ENCODE measurements around the gene HIVEP3.

HIVEP3 gene

GRCh38 chr1:41812453-41812852, 106.3 kb downstream of the HIVEP3 start:
- no peaks in the 10 kb centered on the region for H3K36me3 ChIP-seq (ENCODE audit: insufficient read depth, low read length)
- no peak overlapping the region for H2AFZ ChIP-seq (ENCODE audit: low read length)
- H3K9me2 ChIP-seq (ENCODE audit: low read depth, low read length) = no peaks in the 10 kb centered on the region
- no peaks in the 10 kb centered on the region for H3F3A ChIP-seq (ENCODE audit: insufficient read depth, low read length)
- TF ChIP-seq CTCF (IDR thresholded peaks at IDR 0.05; ENCODE audit: low read length) = no peak
- TF ChIP-seq EZH2 (IDR thresholded peaks at IDR 0.05; ENCODE audit: borderline replicate concordance, low read length) = no peak
- H3K9ac ChIP-seq (ENCODE audit: low read length) = no peak overlapping the region
- H3K4me2 ChIP-seq (ENCODE audit: low read length) = no peak overlapping the region
- no peak overlapping the region for H3K4me3 ChIP-seq (ENCODE audit: low read depth, low read length, poor library complexity, severe bottlenecking)
- no peaks in the 10 kb centered on the region for H3K9me3 ChIP-seq (ENCODE audit: low read length)
- H4K20me1 ChIP-seq (ENCODE audit: insufficient read depth, low read length) = no peaks in the 10 kb centered on the region
- H3K27me3 ChIP-seq (ENCODE audit: insufficient read depth, low read length) = peaks cover 6% of the 10 kb centered on the region; the same call in 1 of the 2 replicates
- H3K27ac ChIP-seq (ENCODE audit: low read depth, low read length, poor library complexity, severe bottlenecking) = no peak overlapping the region
- H3K4me1 ChIP-seq (ENCODE audit: insufficient read depth, low read length, severe bottlenecking) = no peaks in the 10 kb centered on the region
- H3K79me2 ChIP-seq (ENCODE audit: insufficient read depth, low read length) = no peaks in the 10 kb centered on the region

- no peaks in the 10 kb centered on the region for H3K79me2 ChIP-seq (ENCODE audit: insufficient read depth, low read length)
- no peaks in the 10 kb centered on the region for H3K9me3 ChIP-seq (ENCODE audit: low read length)
- H3F3A ChIP-seq (ENCODE audit: insufficient read depth, low read length) = no peaks in the 10 kb centered on the region
- no peaks in the 10 kb centered on the region for H4K20me1 ChIP-seq (ENCODE audit: insufficient read depth, low read length)
- no peaks in the 10 kb centered on the region for H3K4me1 ChIP-seq (ENCODE audit: insufficient read depth, low read length, severe bottlenecking)
- H3K9me2 ChIP-seq (ENCODE audit: low read depth, low read length) = no peaks in the 10 kb centered on the region
- H3K27me3 ChIP-seq (ENCODE audit: insufficient read depth, low read length) = peaks cover 6% of the 10 kb centered on the region; the same call in 1 of the 2 replicates
- no peak overlapping the region for H3K27ac ChIP-seq (ENCODE audit: low read depth, low read length, poor library complexity, severe bottlenecking)
- H2AFZ ChIP-seq (ENCODE audit: low read length) = no peak overlapping the region
- TF ChIP-seq EZH2 (IDR thresholded peaks at IDR 0.05; ENCODE audit: borderline replicate concordance, low read length) = no peak
- TF ChIP-seq CTCF (IDR thresholded peaks at IDR 0.05; ENCODE audit: low read length) = peak; percentile 82
- H3K36me3 ChIP-seq (ENCODE audit: insufficient read depth, low read length) = no peaks in the 10 kb centered on the region
- H3K4me3 ChIP-seq (ENCODE audit: low read depth, low read length, poor library complexity, severe bottlenecking) = no peak overlapping the region
- no peak overlapping the region for H3K9ac ChIP-seq (ENCODE audit: low read length)
- H3K4me2 ChIP-seq (ENCODE audit: low read length) = no peak overlapping the region
Observed at GRCh38 chr1:41812051-41812450, 106.7 kb downstream of the HIVEP3 start.

- no peak overlapping the region for H3K4me2 ChIP-seq (ENCODE audit: low read length)
Observed at GRCh38 chr1:41811051-41811795, 107.5 kb downstream of the HIVEP3 start.

More at GRCh38 chr1:41811051-41811795, 107.5 kb downstream of the HIVEP3 start:
- peaks cover 6% of the 10 kb centered on the region; the same call in 1 of the 2 replicates for H3K27me3 ChIP-seq (ENCODE audit: insufficient read depth, low read length)
- TF ChIP-seq CTCF (IDR thresholded peaks at IDR 0.05; ENCODE audit: low read length) (no peak), EZH2 (IDR thresholded peaks at IDR 0.05; ENCODE audit: borderline replicate concordance, low read length) (no peak)
- H3K9me3 ChIP-seq (ENCODE audit: low read length) = no peaks in the 10 kb centered on the region
- no peaks in the 10 kb centered on the region for H3K79me2 ChIP-seq (ENCODE audit: insufficient read depth, low read length)
- H3K4me1 ChIP-seq (ENCODE audit: insufficient read depth, low read length, severe bottlenecking) = no peaks in the 10 kb centered on the region
- no peak overlapping the region for H3K4me3 ChIP-seq (ENCODE audit: low read depth, low read length, poor library complexity, severe bottlenecking)
- no peaks in the 10 kb centered on the region for H3F3A ChIP-seq (ENCODE audit: insufficient read depth, low read length)
- H2AFZ ChIP-seq (ENCODE audit: low read length) = no peak overlapping the region
- H3K9me2 ChIP-seq (ENCODE audit: low read depth, low read length) = no peaks in the 10 kb centered on the region
- no peak overlapping the region for H3K27ac ChIP-seq (ENCODE audit: low read depth, low read length, poor library complexity, severe bottlenecking)
- H3K36me3 ChIP-seq (ENCODE audit: insufficient read depth, low read length) = no peaks in the 10 kb centered on the region
- no peak overlapping the region for H3K9ac ChIP-seq (ENCODE audit: low read length)
- no peaks in the 10 kb centered on the region for H4K20me1 ChIP-seq (ENCODE audit: insufficient read depth, low read length)

All from OCI-LY1 (cell line).